DOHH2 (cell line): ENCODE results near the gene TRPM1.

Experiments used
- H3F3A ChIP-seq: fragments of 200-600 bp; sonication (generic), shearing (Covaris generic); 2 replicates; pipeline ENCODE4 v1.6.0; 2016; ENCODE audit warnings: antibody characterized with exemption, mild to moderate bottlenecking; ENCODE audit not compliant: control insufficient read depth, insufficient read depth
- H3K27ac ChIP-seq: fragments of 200-600 bp; sonication (generic); 2 replicates; pipeline ENCODE4 v1.5.1; 2014; ENCODE audit warnings: low read depth, mild to moderate bottlenecking, low read length, moderate library complexity
- H3K27me3 ChIP-seq: fragments of 200-600 bp; sonication (generic); 2 replicates; pipeline ENCODE4 v1.6.1; 2014; ENCODE audit warnings: mild to moderate bottlenecking, low read length, mixed read lengths; ENCODE audit not compliant: control insufficient read depth
- H3K36me3 ChIP-seq: fragments of 200-600 bp; sonication (generic); 2 replicates; pipeline ENCODE4 v1.6.1; 2014; ENCODE audit warnings: mild to moderate bottlenecking, low read length, moderate library complexity, mixed read lengths; ENCODE audit not compliant: control insufficient read depth
- H3K4me1 ChIP-seq: fragments of 200-600 bp; sonication (generic); 2 replicates; pipeline ENCODE4 v1.6.1; 2014; ENCODE audit warnings: mild to moderate bottlenecking, low read length, mixed read lengths; ENCODE audit not compliant: control insufficient read depth
- H3K4me2 ChIP-seq: fragments of 200-600 bp; sonication (generic); 2 replicates; pipeline ENCODE4 v1.6.0; 2014; ENCODE audit warnings: mild to moderate bottlenecking, low read length, moderate library complexity
- H3K4me3 ChIP-seq: fragments of 200-600 bp; sonication (generic); 2 replicates; pipeline ENCODE4 v1.5.1; 2014; ENCODE audit warnings: mild to moderate bottlenecking, low read length, mixed read lengths
- H3K79me2 ChIP-seq: fragments of 200-600 bp; sonication (generic); 2 replicates; pipeline ENCODE4 v1.6.1; 2014; ENCODE audit warnings: mild to moderate bottlenecking, low read length, mixed read lengths; ENCODE audit not compliant: control insufficient read depth
- H3K9me2 ChIP-seq: fragments of 200-600 bp; sonication (generic); replicated peaks from 2 replicates; pipeline ENCODE4 v1.6.1; 2014; ENCODE audit warnings: mild to moderate bottlenecking, low read length, mixed read lengths; ENCODE audit not compliant: control insufficient read depth
- H3K9me3 ChIP-seq: fragments of 200-600 bp; sonication (generic); 2 replicates; pipeline ENCODE4 v1.6.1; 2014; ENCODE audit warnings: antibody characterized with exemption, low read length, mixed read lengths; ENCODE audit not compliant: control insufficient read depth, insufficient read depth
- H4K20me1 ChIP-seq: fragments of 200-600 bp; sonication (generic); 2 replicates; pipeline ENCODE4 v1.6.0; 2014; ENCODE audit warnings: low read depth, mild to moderate bottlenecking, antibody characterized with exemption, low read length, moderate library complexity; ENCODE audit not compliant: control insufficient read depth, insufficient read depth
- CTCF ChIP-seq: fragments of 200-600 bp; sonication (generic); IDR thresholded peaks from one replicate; pipeline ENCODE4 v1.5.1; 2014; ENCODE audit warnings: antibody characterized with exemption, mild to moderate bottlenecking, low read depth, low read length; ENCODE audit not compliant: poor library complexity, severe bottlenecking
- EZH2phosphoT487 ChIP-seq: fragments of 200-600 bp; sonication (generic); IDR thresholded peaks from 2 replicates; pipeline ENCODE4 v1.6.1; 2017; ENCODE audit warnings: borderline replicate concordance, mild to moderate bottlenecking, antibody characterized with exemption, low read length, moderate library complexity, mixed read lengths

Gene TRPM1

DNA sequence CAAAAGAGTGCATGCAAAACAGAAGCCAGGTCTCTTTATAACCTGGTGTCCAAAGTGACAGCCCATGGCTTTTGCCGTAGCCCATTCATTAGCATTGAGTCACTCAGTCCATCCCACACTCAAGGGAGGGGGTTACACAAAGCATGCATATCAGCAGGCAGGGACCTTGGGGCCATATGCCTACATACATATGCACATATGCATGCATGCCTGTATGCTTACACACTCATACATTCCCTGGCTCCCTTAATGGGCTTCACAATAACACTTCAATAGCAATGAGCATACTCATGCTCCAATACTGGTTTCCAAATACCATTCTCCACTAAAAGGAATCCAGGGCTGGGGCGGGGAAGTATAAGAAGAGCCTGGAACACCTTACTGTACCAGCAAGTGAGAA, 22.0 kb downstream of the TRPM1 start:
- Histone ChIP-seq H3K4me2 (no peak overlapping the region), H3K79me2 (no peaks in the 10 kb centered on the region), H3K27me3 (peaks cover 6% of the 10 kb centered on the region; the same call in 1 of the 2 replicates), H3K4me1 (no peaks in the 10 kb centered on the region), H3K36me3 (no peaks in the 10 kb centered on the region), H3K27ac (no peak overlapping the region), H3K9me2 (no peaks in the 10 kb centered on the region), H3K9me3 (no peaks in the 10 kb centered on the region), H4K20me1 (no peaks in the 10 kb centered on the region), H3K4me3 (no peak overlapping the region), H3F3A (no peaks in the 10 kb centered on the region)
- TF ChIP-seq EZH2phosphoT487 (no peak), CTCF (no peak)

GRCh38 chr15:31078471-31078870, 23.1 kb downstream of the TRPM1 start:
- no peak overlapping the region for H3K4me3 ChIP-seq
- H4K20me1 ChIP-seq: no peaks in the 10 kb centered on the region
- H3K9me2 ChIP-seq: no peaks in the 10 kb centered on the region
- no peak for TF ChIP-seq EZH2phosphoT487
- TF ChIP-seq CTCF: no peak
- no peaks in the 10 kb centered on the region for H3F3A ChIP-seq
- no peak overlapping the region for H3K27ac ChIP-seq
- peaks cover 6% of the 10 kb centered on the region; the same call in 1 of the 2 replicates for H3K27me3 ChIP-seq
- no peak overlapping the region for H3K4me2 ChIP-seq
- no peaks in the 10 kb centered on the region for H3K79me2 ChIP-seq
- H3K9me3 ChIP-seq: no peaks in the 10 kb centered on the region
- H3K36me3 ChIP-seq: no peaks in the 10 kb centered on the region
- H3K4me1 ChIP-seq: no peaks in the 10 kb centered on the region

GRCh38 chr15:31077941-31078340, 23.6 kb downstream of the TRPM1 start:
- Histone ChIP-seq H3K27ac (no peak overlapping the region), H3K4me2 (no peak overlapping the region), H3K36me3 (no peaks in the 10 kb centered on the region), H3K9me2 (no peaks in the 10 kb centered on the region), H3K9me3 (no peaks in the 10 kb centered on the region), H3K4me1 (no peaks in the 10 kb centered on the region), H3F3A (no peaks in the 10 kb centered on the region), H3K4me3 (no peak overlapping the region), H3K27me3 (peaks cover 6% of the 10 kb centered on the region; the same call in 1 of the 2 replicates), H4K20me1 (no peaks in the 10 kb centered on the region), H3K79me2 (no peaks in the 10 kb centered on the region)
- TF ChIP-seq CTCF (no peak), EZH2phosphoT487 (no peak)

- Histone ChIP-seq H3K79me2 (no peaks in the 10 kb centered on the region), H3K4me3 (no peak overlapping the region), H3K4me2 (no peak overlapping the region), H3F3A (no peaks in the 10 kb centered on the region), H4K20me1 (no peaks in the 10 kb centered on the region), H3K9me3 (no peaks in the 10 kb centered on the region), H3K27ac (no peak overlapping the region), H3K4me1 (no peaks in the 10 kb centered on the region), H3K36me3 (no peaks in the 10 kb centered on the region), H3K9me2 (no peaks in the 10 kb centered on the region), H3K27me3 (peaks cover 5% of the 10 kb centered on the region; the same call in 1 of the 2 replicates)
- TF ChIP-seq EZH2phosphoT487: no peak
These were observed 24.3 kb downstream of the TRPM1 start for GRCh38 chr15:31077181-31077580.
